NCI-H345 treated with DMSO at 0.1 percent for 48 hours (cell line): ENCODE results near the gene NAGLU.
"Not testable (repeated sequence)": the region's sequence is repeated elsewhere in the genome, so short reads cannot be mapped to it uniquely, and the experiment has no call there.

Source experiments
- DNase-seq: peaks from one replicate; lab custom pipeline; 2025; ENCODE audit not compliant: unreplicated experiment; lab: John Stamatoyannopoulos, UW

Gene NAGLU

DNA sequence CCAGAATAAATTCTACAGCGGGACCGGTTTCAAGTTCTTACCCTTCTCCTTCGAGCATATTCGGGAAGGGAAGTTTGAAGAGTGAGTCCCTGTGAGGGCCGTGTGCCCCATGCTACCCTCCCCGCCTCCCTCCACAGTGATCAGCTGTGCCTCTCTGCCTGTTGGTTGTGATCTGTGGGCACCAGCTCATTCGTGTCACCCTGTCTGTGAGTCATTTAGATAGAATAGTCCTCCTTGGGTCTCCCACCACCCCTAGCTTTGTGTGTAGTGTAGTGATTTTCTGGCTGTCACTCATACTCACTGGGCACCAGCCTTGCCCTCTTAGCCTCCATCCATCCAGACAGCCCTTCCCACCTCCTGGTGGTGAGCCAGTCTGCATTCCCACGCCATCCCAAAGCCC lies 15.0 kb upstream of the NAGLU start:
- DNase-seq = no peak

DNA sequence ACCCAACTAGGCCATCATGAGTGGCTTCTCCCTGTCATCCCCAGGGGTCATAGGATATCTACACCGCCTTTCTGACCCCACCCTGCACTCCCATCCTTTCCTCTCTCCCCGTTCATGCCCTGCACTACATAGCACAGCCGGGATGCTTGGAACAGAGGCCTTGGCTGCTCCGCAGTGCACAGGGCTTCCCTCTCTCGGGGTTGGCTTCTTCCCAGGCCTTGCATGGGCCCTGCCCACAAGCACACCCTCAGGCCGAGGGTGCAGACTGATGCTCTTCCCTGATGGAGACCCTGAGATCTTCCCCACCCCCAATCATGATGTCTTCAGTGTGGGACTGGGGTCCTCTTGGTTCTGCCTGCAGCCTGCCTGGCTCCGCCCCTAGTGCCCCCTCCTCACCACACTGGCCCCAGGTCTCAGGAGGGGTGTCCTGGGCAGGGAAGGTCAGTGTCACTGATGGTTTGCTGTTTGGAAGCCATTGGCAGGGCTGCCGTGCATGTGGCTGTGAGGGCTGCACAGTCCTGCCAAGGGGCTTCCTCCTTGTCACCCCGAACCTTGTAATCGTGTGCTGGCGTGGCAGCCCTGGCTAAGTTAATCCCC lies 14.3 kb upstream of the NAGLU start:
- no peak for DNase-seq

DNA sequence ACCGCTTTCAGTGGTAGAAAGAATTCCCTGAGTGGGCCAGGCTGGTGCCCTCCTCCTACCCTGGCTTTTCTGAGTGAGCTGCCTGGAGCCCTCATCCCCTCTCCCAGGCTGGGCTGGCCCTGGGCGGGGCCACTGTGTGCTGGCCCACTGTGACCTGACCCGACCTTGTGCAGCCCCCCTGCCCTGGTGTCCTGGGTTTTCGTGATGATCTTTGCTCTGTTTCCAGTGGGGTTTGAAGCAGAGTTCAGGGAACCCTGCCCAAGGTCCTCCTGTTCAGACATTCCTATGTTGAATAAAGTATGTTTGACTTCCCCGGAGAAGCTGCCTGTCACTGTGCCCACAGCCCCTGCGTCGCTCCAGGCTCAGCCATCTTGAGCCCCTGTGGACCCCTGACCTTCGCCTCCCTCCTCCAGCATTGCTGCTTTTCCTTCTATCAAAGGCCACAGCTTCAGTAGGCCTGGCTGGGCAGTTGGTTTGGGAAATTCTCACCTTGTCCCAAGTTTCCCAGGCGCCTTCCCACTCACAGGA lies 13.7 kb upstream of the NAGLU start:
- DNase-seq = no peak

DNA sequence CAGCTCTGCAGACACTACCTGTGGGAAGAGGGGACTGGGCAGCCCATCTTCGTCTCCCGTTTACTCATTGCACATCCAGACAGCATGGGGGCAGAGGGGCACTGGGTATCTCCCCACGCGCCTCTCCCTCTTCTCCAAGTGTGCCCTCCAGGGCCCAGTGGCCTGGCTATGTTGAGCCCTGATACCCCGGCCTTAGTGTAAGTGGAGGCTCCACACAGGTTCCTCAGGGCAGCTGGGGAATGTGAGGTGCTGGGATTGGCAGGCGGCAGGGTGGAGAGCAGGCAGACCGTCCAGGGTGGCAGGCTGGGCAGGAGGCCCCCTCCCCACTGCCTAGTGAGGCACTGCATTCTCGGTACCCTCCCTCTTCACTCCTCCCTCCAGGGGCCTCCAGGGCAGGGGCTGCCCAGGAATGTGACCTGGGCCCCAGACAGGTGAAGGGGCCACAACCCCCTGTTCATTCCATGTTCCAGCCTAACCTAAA lies 13.2 kb upstream of the NAGLU start:
- no peak for DNase-seq

GRCh38 chr17:42525221-42525620 lies 10.8 kb upstream of the NAGLU start:
- no peak for DNase-seq

GRCh38 chr17:42526031-42526444 lies 10.0 kb upstream of the NAGLU start:
- DNase-seq = no peak

DNA sequence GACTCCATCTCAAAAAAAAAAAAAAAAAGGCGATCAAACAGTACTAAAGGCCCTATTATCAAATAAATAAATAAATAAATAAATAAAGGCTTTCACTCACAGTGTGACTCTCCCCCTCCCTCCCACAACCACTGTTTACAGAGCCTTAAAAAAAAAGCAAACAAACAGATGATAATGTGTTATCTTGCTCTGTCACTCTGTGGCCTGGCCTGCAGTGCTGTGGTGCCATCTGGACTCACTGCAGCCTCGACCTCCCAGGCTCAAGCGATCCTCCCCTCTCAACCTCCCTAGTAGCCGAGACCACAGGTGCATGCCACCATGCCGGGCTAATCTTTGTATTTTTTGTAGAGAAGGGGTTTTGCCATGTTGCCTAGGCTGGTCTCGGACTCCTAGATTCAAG lies 8.1 kb upstream of the NAGLU start:
- DNase-seq = no peak

DNA sequence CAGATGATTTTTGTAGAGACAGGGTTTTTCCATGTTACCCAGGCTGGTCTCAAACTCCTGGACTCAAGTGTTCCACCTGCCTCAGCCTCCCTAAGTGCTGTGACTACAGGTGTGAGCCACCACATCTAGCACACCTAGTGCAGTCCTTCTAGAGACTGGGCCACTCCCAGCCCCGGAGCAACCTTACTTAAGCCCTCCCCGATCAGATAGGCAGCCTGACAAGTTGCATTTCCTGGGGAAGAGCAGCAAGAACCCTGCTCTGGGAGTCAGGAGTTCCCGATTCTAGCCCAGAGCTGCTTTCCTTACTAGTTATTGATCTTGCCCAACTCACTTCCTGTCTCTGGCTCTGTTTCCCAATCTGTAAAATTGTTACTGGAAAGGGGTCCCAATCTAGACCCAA lies 7.0 kb upstream of the NAGLU start:
- DNase-seq = no peak

DNA sequence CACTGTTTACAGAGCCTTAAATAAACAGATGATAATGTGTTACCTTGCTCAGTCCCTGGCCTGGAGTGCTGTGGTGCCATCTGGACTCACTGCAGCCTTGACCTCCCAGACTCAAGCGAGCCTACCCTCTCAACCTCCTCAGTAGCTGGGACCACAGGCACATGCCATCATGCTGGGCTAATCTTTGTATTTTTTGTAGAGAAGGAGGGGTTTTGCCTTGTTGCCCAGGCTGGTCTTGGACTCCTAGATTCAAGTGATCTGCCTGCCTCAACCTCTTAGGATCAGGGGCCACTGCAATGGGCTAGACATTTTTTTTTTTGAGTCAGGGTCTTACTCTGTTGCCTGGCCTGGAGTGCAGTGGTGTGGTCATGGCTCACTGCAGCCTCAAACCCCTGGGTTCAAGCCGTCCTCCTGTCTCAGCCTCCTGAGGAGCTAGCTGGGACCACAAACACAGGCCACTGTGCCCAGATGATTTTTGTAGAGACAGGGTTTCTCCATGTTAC lies 5.0 kb upstream of the NAGLU start:
- DNase-seq = no peak

DNA sequence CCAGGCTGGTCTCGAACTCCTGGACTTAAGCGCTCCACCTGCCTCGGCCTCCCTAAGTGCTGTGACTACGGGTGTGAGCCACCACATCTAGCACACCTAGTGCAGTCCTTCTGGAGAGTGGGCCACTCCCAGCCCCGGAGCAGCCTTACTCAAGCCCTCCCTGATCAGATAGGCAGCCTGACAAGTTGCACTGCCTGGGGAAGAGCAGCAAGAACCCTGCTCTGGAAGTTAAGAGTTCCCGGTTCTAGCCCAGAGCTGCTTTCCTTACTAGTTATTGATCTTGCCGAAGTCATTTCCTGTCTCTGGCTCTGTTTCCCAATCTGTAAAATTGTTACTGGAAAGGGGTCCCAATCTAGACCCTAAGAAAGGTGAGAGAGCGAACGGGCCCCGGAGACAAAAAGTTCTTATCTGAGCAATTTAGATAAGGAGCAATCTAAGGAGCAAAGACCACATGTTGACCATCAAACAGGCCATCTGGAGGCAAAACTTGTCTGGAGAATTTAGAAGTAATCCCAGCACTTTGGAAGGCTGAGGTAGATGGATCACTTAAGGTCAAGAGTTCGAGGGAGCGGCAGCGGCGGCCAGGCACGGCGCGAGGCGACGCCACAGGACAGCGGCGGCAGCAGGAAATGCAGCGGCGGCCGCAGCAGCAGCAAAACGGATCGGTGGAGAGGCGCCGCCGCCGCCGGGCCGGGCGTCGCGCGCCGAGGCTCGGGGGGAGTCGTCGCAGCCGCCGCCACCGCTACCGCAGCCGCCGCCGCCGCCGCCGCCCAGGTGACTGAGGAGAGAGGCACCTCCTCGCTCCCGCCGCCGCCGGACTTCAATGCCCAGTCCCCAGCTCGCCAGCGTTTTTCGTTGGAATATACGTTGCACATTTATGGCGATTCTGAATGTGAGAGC lies 4.3 kb upstream of the NAGLU start:
- peak; percentile 22 for DNase-seq

- no peak for DNase-seq
Measured at GRCh38 chr17:42535155-42536047, 640 bp upstream of the NAGLU start.

DNA sequence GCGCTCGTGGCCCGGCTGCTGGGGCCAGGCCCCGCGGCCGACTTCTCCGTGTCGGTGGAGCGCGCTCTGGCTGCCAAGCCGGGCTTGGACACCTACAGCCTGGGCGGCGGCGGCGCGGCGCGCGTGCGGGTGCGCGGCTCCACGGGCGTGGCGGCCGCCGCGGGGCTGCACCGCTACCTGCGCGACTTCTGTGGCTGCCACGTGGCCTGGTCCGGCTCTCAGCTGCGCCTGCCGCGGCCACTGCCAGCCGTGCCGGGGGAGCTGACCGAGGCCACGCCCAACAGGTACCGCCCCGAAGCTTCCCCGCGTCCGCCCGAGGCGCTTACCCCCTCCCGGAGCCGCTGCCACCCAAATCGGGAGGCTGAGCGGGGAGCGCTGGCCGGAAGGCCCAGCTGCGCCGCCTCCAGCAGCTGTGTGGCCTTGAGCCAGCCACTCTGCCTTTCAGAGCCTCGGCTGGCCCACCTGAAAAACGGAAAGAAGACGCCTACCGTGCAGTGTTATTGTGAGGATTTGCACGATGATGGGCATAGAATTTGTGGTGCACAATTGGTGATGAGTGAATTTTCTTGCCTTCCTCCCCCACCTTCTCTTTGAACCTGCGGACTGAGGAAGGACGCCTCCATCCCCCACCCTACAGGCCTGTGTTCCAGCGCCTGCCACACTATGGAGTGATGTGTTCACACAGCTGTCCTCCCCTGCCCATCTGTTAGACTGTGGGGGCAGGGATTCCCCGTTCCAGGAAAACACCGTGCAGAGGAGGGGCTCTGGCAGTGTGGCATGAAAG lies 523 bp downstream of the NAGLU start:
- DNase-seq = peak; percentile 66

DNA sequence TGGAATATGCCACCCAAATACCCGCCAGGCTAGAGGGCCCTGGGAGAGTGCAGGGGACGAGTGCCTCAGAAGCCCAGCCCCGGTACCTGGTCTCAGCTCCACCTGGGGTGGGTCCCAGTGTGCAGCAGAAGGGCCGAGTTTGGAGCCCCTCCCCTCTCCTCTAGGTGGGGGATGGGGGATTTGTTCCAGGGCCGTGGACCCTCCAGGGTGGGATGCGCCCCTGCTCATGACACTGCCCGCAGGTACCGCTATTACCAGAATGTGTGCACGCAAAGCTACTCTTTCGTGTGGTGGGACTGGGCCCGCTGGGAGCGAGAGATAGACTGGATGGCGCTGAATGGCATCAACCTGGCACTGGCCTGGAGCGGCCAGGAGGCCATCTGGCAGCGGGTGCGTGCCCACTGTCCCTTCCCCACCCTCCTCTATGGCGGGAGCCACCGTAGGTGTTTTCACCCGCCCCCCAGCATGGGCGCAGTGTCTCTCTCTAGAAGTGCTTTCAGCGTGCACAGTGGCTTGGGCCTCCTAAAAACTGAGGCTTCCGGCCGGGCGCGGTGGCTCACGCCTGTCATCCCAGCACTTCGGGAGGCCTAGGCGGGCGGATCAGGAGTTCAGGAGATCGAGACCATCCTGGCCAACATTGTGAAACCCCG lies 1.2 kb downstream of the NAGLU start:
- no peak for DNase-seq

DNA sequence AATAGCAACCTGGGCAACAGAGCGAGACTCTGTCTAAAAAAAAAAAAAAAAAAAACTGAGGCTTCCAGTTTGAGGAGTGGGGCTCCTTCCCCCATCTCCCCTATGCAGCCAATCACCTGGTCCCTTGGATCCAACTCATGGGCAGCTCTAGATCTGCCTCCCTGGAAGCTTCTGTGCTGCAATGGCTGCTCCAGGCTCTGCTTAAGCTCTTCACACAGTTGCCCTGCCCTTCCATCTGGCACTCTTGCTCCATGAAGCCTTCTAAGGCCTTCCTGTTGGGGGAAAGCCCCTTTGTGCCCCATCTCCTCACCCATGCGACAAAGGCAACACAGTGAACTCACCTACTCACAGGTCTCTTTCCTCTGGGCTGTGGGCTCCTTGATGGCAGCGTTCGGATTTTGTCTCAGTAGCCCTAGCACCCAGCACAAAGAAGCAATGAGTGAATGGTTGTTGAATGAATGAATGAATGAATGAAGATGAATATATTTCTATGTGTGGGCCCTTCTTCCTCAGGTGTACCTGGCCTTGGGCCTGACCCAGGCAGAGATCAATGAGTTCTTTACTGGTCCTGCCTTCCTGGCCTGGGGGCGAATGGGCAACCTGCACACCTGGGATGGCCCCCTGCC lies 1.9 kb downstream of the NAGLU start:
- DNase-seq = no peak

DNA sequence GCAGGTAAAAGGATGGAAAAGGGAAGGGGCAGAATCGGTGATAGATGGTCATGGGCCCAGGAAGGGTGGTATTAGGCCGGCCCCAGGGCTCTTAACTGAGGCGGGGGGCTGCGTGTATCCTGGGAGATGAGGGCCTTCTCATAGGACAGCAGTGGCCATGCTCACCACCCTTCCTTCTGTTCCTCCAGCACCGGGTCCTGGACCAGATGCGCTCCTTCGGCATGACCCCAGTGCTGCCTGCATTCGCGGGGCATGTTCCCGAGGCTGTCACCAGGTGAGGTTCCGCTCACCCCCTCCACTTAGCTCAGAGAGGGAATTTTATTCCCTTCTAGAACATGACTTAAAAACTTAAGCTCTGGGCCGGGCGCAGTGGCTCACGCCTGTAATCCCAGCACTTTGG lies 2.4 kb downstream of the NAGLU start:
- no peak for DNase-seq

GRCh38 chr17:42540558-42540957 lies 4.5 kb downstream of the NAGLU start:
- not testable (repeated sequence) for DNase-seq

- DNase-seq = no peak
Measured at GRCh38 chr17:42541041-42541833, 5.2 kb downstream of the NAGLU start.
